ENCODE measurements around the gene SAXO2. TPM values are rescaled to one million over a fixed set of nuclear protein-coding genes. Genes with fewer than 3 reads are reported as not detected.
"Not testable (repeated sequence)": the region's sequence is repeated elsewhere in the genome, so short reads cannot be mapped to it uniquely, and the experiment has no call there.

SAXO2 gene
- total and polyA plus RNA-seq, 2 of the 4 experiments (the other 2 are of a cell fraction), result 0.14 TPM; not detected in 1

- H3K79me1 ChIP-seq (ENCODE audit: low read depth in 1 of 2, low read length in 2 of 2); H3K36me3 ChIP-seq (ENCODE audit: control insufficient read depth, insufficient read depth, low read length); H3K27me3 ChIP-seq (ENCODE audit: control insufficient read depth, insufficient read depth, low read length); H2BK5ac ChIP-seq (ENCODE audit: low read depth, low read length, poor library complexity, severe bottlenecking); POLR2A ChIA-PET (ENCODE audit: unreplicated experiment); intact Hi-C loops (cut with micrococcal nuclease); H2AK5ac ChIP-seq (ENCODE audit: low read depth, low read length); H3K27ac ChIP-seq (ENCODE audit: insufficient read depth, low read length); H3K23ac ChIP-seq (ENCODE audit: low read depth, low read length); H2BK20ac ChIP-seq (ENCODE audit: low read depth, low read length); ATAC-seq (ENCODE audit: low read depth); in situ Hi-C loops (cut with MboI; ENCODE audit: low sequenced_read_pairs); H3K4ac ChIP-seq (ENCODE audit: low read depth, low read length); CTCF ChIA-PET; H4K8ac ChIP-seq (ENCODE audit: low read depth in 2 of 2, low read length in 2 of 2); H2AK9ac ChIP-seq (replicated peaks; ENCODE audit: low read depth, low read length, poor library complexity); H3K9me1 ChIP-seq (ENCODE audit: insufficient read depth, low read length); H3K4me2 ChIP-seq (ENCODE audit: low read depth, low read length); H4K91ac ChIP-seq (ENCODE audit: insufficient read depth, low read depth, low read length); H3K56ac ChIP-seq (ENCODE audit: extremely low read depth, insufficient read depth, low read length); H4K20me1 ChIP-seq (ENCODE audit: insufficient read depth, low read length); H2BK120ac ChIP-seq (ENCODE audit: low read depth, low read length); H2BK15ac ChIP-seq (ENCODE audit: low read depth, low read length); H3K14ac ChIP-seq (replicated peaks; ENCODE audit: low read depth, low read length); H2AFZ ChIP-seq (replicated peaks; ENCODE audit: low read length, poor library complexity); H3K9me3 ChIP-seq (ENCODE audit: control insufficient read depth, insufficient read depth, low read length); H3K4me1 ChIP-seq (ENCODE audit: control insufficient read depth, insufficient read depth, low read length); BruUV-seq (replicated peaks); dilution Hi-C loops (cut with HindIII; ENCODE audit: low sequenced_read_pairs, unreplicated experiment); DNase-seq; H4K5ac ChIP-seq (ENCODE audit: low read depth, low read length); H3K18ac ChIP-seq (ENCODE audit: low read depth, low read length); H3K9ac ChIP-seq (ENCODE audit: low read depth, low read length); H3K4me3 ChIP-seq (ENCODE audit: insufficient read depth, low read depth, low read length): not testable (repeated sequence)
- no CpG with 5 or more reads among the region's 8 CpGs for WGBS, 2 experiments (ENCODE audit: extremely low coverage in 2 of 2, insufficient read length in 1 of 2)
These were observed 55.7 kb downstream of the SAXO2 start for GRCh38 chr15:82318281-82318680.

- CTCF ChIA-PET; H3K4ac ChIP-seq (ENCODE audit: low read depth, low read length); H2AK5ac ChIP-seq (ENCODE audit: low read depth, low read length); POLR2A ChIA-PET (ENCODE audit: unreplicated experiment); H3K4me1 ChIP-seq (ENCODE audit: control insufficient read depth, insufficient read depth, low read length); H2BK5ac ChIP-seq (ENCODE audit: low read depth, low read length, poor library complexity, severe bottlenecking); BruUV-seq (replicated peaks); H4K5ac ChIP-seq (ENCODE audit: low read depth, low read length); H3K56ac ChIP-seq (ENCODE audit: extremely low read depth, insufficient read depth, low read length); intact Hi-C loops (cut with micrococcal nuclease); H3K4me3 ChIP-seq (ENCODE audit: insufficient read depth, low read depth, low read length); dilution Hi-C loops (cut with HindIII; ENCODE audit: low sequenced_read_pairs, unreplicated experiment); H3K23ac ChIP-seq (ENCODE audit: low read depth, low read length); H3K9me3 ChIP-seq (ENCODE audit: control insufficient read depth, insufficient read depth, low read length); H2AK9ac ChIP-seq (replicated peaks; ENCODE audit: low read depth, low read length, poor library complexity); H3K14ac ChIP-seq (replicated peaks; ENCODE audit: low read depth, low read length); H3K36me3 ChIP-seq (ENCODE audit: control insufficient read depth, insufficient read depth, low read length); H3K27ac ChIP-seq (ENCODE audit: insufficient read depth, low read length); H4K8ac ChIP-seq (ENCODE audit: low read depth in 2 of 2, low read length in 2 of 2); H2AFZ ChIP-seq (replicated peaks; ENCODE audit: low read length, poor library complexity); H2BK120ac ChIP-seq (ENCODE audit: low read depth, low read length); H4K91ac ChIP-seq (ENCODE audit: insufficient read depth, low read depth, low read length); ATAC-seq (ENCODE audit: low read depth); H3K27me3 ChIP-seq (ENCODE audit: control insufficient read depth, insufficient read depth, low read length); H3K9me1 ChIP-seq (ENCODE audit: insufficient read depth, low read length); H3K9ac ChIP-seq (ENCODE audit: low read depth, low read length); H3K79me1 ChIP-seq (ENCODE audit: low read depth in 1 of 2, low read length in 2 of 2); in situ Hi-C loops (cut with MboI; ENCODE audit: low sequenced_read_pairs); DNase-seq; H4K20me1 ChIP-seq (ENCODE audit: insufficient read depth, low read length); H2BK15ac ChIP-seq (ENCODE audit: low read depth, low read length); H2BK20ac ChIP-seq (ENCODE audit: low read depth, low read length); H3K18ac ChIP-seq (ENCODE audit: low read depth, low read length); H3K4me2 ChIP-seq (ENCODE audit: low read depth, low read length): not testable (repeated sequence)
- WGBS, 2 experiments (ENCODE audit: extremely low coverage in 2 of 2, insufficient read length in 1 of 2), result no CpG with 5 or more reads among the region's 19 CpGs
These were observed 57.1 kb downstream of the SAXO2 start for GRCh38 chr15:82319522-82320278.

Measured in IMR-90 (cell line).